ENCODE results near the gene MAP2. TPM values are rescaled to one million over a fixed set of nuclear protein-coding genes. Genes with fewer than 3 reads are reported as not detected.

Gene MAP2, protein sequence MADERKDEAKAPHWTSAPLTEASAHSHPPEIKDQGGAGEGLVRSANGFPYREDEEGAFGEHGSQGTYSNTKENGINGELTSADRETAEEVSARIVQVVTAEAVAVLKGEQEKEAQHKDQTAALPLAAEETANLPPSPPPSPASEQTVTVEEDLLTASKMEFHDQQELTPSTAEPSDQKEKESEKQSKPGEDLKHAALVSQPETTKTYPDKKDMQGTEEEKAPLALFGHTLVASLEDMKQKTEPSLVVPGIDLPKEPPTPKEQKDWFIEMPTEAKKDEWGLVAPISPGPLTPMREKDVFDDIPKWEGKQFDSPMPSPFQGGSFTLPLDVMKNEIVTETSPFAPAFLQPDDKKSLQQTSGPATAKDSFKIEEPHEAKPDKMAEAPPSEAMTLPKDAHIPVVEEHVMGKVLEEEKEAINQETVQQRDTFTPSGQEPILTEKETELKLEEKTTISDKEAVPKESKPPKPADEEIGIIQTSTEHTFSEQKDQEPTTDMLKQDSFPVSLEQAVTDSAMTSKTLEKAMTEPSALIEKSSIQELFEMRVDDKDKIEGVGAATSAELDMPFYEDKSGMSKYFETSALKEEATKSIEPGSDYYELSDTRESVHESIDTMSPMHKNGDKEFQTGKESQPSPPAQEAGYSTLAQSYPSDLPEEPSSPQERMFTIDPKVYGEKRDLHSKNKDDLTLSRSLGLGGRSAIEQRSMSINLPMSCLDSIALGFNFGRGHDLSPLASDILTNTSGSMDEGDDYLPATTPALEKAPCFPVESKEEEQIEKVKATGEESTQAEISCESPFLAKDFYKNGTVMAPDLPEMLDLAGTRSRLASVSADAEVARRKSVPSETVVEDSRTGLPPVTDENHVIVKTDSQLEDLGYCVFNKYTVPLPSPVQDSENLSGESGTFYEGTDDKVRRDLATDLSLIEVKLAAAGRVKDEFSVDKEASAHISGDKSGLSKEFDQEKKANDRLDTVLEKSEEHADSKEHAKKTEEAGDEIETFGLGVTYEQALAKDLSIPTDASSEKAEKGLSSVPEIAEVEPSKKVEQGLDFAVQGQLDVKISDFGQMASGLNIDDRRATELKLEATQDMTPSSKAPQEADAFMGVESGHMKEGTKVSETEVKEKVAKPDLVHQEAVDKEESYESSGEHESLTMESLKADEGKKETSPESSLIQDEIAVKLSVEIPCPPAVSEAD (N-terminal part only)
- 4.9 and 5.5 TPM in 2 replicates for total RNA-seq

DNA sequence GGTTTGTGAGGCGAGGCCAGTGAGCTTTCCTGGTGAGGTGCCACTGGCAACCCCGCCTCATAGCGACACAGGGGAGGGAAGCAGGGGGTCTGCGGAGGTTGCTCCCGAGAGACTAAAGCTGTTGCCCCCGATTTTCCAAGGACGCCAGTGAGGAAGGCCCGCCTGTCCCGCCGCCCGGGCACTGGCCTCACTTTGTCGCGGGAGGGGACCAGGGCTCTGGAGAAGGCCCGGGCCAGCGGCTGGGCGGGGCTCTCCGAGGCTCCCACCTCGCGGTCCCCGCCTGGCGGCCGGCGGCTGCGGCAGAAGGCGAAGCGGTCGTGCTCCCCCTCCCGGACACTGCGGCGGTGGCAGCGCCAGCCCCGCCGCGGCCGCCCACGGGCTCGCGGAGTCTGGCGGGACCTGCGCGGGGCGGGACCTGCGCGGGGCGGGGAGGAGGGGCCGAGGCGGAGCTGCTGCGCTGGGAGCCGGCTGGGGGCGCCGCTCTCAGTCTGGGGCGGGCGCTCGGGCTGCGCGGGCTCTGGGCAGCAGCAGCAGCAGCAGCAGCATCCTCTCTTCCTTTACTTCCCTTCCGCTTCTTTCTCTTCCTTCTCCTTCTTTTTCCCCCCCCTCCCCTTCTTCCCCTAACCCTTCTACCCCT, at the start of gene MAP2:
Gene MAP2 (plus strand): TSS at position 486 of the 637 bp plus-strand sequence. CDS start 229,124 bp downstream, outside the sequence.

DNA sequence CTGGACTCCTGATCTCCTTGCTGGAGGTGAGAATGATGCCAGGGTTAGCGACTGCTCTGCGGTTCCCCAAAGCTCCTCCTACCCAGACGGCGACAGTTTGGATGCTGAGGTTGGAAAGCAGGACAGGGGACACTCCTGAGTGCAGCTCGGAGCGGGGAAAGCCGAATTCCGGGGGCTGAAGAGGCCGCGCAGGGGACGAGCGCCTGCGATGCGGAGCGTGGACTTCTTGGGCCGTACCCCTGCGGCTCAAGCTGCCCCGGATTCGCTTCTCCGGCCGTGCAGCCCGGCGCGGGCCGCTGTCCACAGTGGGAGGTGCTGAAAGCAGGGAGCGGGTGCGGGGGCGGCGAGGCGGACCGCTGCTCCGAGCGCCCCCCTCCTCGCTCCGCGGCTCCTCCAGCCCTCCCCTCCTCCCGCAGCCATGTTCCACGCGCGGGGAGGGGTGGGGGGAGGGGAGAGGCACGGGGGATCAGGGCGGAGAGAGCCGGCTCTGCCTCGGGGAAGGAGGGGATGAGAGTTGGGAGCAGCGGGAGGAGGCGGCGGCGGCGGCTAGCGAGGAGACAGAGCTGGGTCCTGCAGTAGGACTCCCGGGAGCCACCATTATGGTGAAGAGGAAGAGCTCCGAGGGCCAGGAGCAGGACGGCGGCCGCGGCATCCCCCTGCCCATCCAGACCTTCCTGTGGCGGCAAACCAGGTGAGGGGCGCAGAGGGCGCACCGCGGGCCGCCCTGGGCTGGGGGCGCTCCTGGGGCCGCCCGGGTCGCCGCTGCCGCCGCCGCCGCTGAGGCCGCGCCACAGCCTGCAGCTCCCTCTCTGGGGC, 347.8 kb downstream of the MAP2 start, which contains the start of gene UNC80:
Gene UNC80 (plus strand): TSS at position 359 of the 816 bp plus-strand sequence. CDS start 241 bp downstream, at position 600.

